ENCODE results near the gene KRTAP10-11. TPM values are rescaled to one million over a fixed set of nuclear protein-coding genes. Genes with fewer than 3 reads are reported as not detected.

Gene KRTAP10-11
- total and polyA plus RNA-seq, 2 experiments from 2014 or later: not detected

GRCh38 chr21:44653123-44653522 lies 6.9 kb downstream of the KRTAP10-11 start:
- Histone ChIP-seq H3K9me2 (ENCODE audit: insufficient read depth) (no peaks in the 10 kb centered on the region), H3K4me2 (no peak overlapping the region), H3K4me1 (ENCODE audit: insufficient read depth) (0 out of 2 replicates have a peak, but pooled peaks cover 1% of the 10 kb centered on the region), H3K36me3 (ENCODE audit: insufficient read depth) (no peaks in the 10 kb centered on the region), H3K27me3 (ENCODE audit: insufficient read depth) (no peaks in the 10 kb centered on the region), H3K27ac (ENCODE audit: low read depth) (no peak overlapping the region), H2AFZ (no peak overlapping the region), H4K20me1 (replicated peaks; ENCODE audit: insufficient read depth) (no peaks in the 10 kb centered on the region), H3F3A (replicated peaks; ENCODE audit: low read depth) (no peaks in the 10 kb centered on the region), H3K79me2 (replicated peaks; ENCODE audit: insufficient read depth) (no peaks in the 10 kb centered on the region), H3K4me3 (no peak overlapping the region)
- Mint-ChIP-seq H3K4me1 (no peaks in the 10 kb centered on the region; the same call in 1 of the 3 replicates), H3K9me3 (peaks cover 18% of the 10 kb centered on the region), H3K36me3 (ENCODE audit: low read depth) (peaks cover 9% of the 10 kb centered on the region; the same call in 2 of the 3 replicates), H3K27me3 (ENCODE audit: insufficient read depth, low read depth, poor library complexity) (peaks cover 14% of the 10 kb centered on the region), H3K27ac (no peak overlapping the region), H3K4me3 (no peak overlapping the region)
- no peak for TF ChIP-seq STAT1 (IDR thresholded peaks at IDR 0.05; ENCODE audit: unreplicated experiment)
- TF ChIP-seq REST (IDR thresholded peaks at IDR 0.05; ENCODE audit: unreplicated experiment): no peak
- no peak for TF ChIP-seq ZNF114 (CRISPR knock-in tag; IDR thresholded peaks at IDR 0.05)
- TF ChIP-seq EZH2phosphoT487 (IDR thresholded peaks at IDR 0.05; ENCODE audit: unreplicated experiment): no peak
- TF ChIP-seq POLR2AphosphoS5 (IDR thresholded peaks at IDR 0.05; ENCODE audit: low read depth): no peak
- no peak for TF ChIP-seq NANOG (IDR thresholded peaks at IDR 0.05; ENCODE audit: borderline replicate concordance)
- no peak for TF ChIP-seq ZNF331 (CRISPR knock-in tag; IDR thresholded peaks at IDR 0.05; ENCODE audit: low read depth)
- TF ChIP-seq ZNF462 (CRISPR knock-in tag; IDR thresholded peaks at IDR 0.05): no peak
- TF ChIP-seq CREB1 (CRISPR knock-in tag; IDR thresholded peaks at IDR 0.05; ENCODE audit: low read depth): no peak
- TF ChIP-seq EZH2 (IDR thresholded peaks at IDR 0.05; ENCODE audit: low read depth, unreplicated experiment): no peak
- no peak for TF ChIP-seq JUNB (IDR thresholded peaks at IDR 0.05; ENCODE audit: unreplicated experiment)
- DNase-seq (ENCODE audit: low spot score) (peak; percentile 47), ATAC-seq (peak; percentile 32; the same call in 2 of the 3 replicates)

Data from GM23338 (cell line).